Measurements from ENCODE around the gene UNK. TPM values are rescaled to one million over a fixed set of nuclear protein-coding genes. Genes with fewer than 3 reads are reported as not detected.
A peak's percentile ranks its signal among the peaks of the same experiment; 100 is the strongest.

Gene UNK
- total and polyA plus RNA-seq, 2 of the 13 experiments (the other 11 are each of a cell fraction or from before 2014, with no cell fraction given), result 31.6 to 33.0 TPM

DNA sequence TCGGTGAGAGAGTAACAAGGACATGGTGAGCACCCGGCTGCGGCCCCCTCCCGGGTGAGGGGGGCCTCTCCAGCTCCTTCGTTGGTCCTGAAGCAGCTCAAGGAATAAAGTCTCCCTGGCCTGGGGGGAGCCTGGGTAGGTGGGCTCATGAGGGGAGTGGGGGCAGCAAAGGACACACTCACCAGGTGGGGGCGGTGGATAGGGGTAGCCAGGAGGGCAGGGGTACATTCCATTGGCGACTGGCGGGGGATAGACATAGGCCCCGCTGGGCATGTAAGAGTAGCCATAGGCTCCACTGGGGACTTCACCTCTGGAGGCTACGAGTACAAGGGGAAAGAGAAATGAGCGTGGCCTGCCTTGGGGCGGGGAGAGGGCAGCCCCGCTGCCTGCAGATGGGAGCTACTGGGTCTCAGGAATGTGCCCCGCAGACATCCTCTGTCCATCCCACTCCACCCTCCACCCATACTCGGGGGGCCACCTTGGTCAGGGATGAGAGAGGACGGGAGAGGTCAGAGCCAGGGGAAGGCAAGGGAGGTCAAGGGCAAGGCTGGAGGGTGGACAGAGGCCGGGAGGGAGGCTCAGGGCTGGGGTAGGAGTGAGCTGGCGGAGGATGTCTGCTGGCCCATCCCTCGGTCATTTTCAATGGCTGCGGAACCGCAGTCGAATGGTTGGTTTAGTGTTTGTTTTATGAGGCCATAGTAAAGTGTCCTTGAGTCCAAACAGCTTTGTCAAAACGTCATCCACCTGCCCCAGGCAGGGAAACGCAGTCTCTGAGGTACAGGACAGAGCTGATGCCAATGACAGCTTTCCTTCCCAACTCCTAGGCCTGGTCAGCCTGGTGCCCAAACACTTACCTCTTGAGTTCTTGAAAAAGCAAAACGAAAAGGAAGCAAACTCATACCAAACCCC is 63.3 kb downstream of the UNK start (continued):
- TF ChIP-seq ZNF274 (CRISPR knock-in tag; IDR thresholded peaks at IDR 0.05) (0 out of 2 replicates have a peak, but pooled peaks have one; percentile 19), ZNF282 (IDR thresholded peaks at IDR 0.05; ENCODE audit: partially characterized antibody) (no peak), ZNF460 (CRISPR knock-in tag; IDR thresholded peaks at IDR 0.05; ENCODE audit: borderline replicate concordance) (0 out of 2 replicates have a peak, but pooled peaks have one; percentile 4), NFKB2 (CRISPR knock-in tag; IDR thresholded peaks at IDR 0.05; ENCODE audit: borderline replicate concordance) (0 out of 2 replicates have a peak, but pooled peaks have one; percentile 4), PCBP1 (IDR thresholded peaks at IDR 0.05; ENCODE audit: borderline replicate concordance, low read depth, low read length) (peak; percentile 37; the same call in 1 of the 2 replicates), ZNF781 (CRISPR knock-in tag; IDR thresholded peaks at IDR 0.05; ENCODE audit: borderline replicate concordance, not compliant biosample characterization) (peak; percentile 46), FOXJ3 (CRISPR knock-in tag; IDR thresholded peaks at IDR 0.05; ENCODE audit: borderline replicate concordance) (no peak), FOXO1 (CRISPR knock-in tag; IDR thresholded peaks at IDR 0.05) (no peak), RXRA (CRISPR knock-in tag; IDR thresholded peaks at IDR 0.05) (peak; percentile 51; the same call in 1 of the 2 replicates), ZFP90 (CRISPR knock-in tag; IDR thresholded peaks at IDR 0.05; ENCODE audit: borderline replicate concordance) (no peak; the same call in 1 of the 2 replicates), TMF1 (CRISPR knock-in tag; IDR thresholded peaks at IDR 0.05; ENCODE audit: low read depth) (0 out of 2 replicates have a peak, but pooled peaks have one; percentile 1), ZNF136 (CRISPR knock-in tag; IDR thresholded peaks at IDR 0.05; ENCODE audit: low read depth) (0 out of 2 replicates have a peak, but pooled peaks have one; percentile 45), ZBTB7A (CRISPR knock-in tag; IDR thresholded peaks at IDR 0.05) (0 out of 2 replicates have a peak, but pooled peaks have one; percentile 32), POLR2AphosphoS5 (IDR thresholded peaks at IDR 0.05; ENCODE audit: low read depth, low read length) (no peak), AHR (CRISPR knock-in tag; IDR thresholded peaks at IDR 0.05) (0 out of 2 replicates have a peak, but pooled peaks have one; percentile 21), ZNF30 (CRISPR knock-in tag; IDR thresholded peaks at IDR 0.05) (no peak), PAF1 (CRISPR knock-in tag; IDR thresholded peaks at IDR 0.05) (0 out of 2 replicates have a peak, but pooled peaks have one; percentile 48), HES4 (CRISPR knock-in tag; IDR thresholded peaks at IDR 0.05; ENCODE audit: borderline replicate concordance) (no peak), ZNF546 (CRISPR knock-in tag; conservative IDR thresholded peaks at IDR 0.05) (no peak)
- TF ChIP-seq, protein P1, sequence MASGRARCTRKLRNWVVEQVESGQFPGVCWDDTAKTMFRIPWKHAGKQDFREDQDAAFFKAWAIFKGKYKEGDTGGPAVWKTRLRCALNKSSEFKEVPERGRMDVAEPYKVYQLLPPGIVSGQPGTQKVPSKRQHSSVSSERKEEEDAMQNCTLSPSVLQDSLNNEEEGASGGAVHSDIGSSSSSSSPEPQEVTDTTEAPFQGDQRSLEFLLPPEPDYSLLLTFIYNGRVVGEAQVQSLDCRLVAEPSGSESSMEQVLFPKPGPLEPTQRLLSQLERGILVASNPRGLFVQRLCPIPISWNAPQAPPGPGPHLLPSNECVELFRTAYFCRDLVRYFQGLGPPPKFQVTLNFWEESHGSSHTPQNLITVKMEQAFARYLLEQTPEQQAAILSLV (CRISPR knock-in tag; IDR thresholded peaks at IDR 0.05; ENCODE audit: borderline replicate concordance), result 0 out of 2 replicates have a peak, but pooled peaks have one; percentile 15
- TF ChIP-seq, protein P2, sequence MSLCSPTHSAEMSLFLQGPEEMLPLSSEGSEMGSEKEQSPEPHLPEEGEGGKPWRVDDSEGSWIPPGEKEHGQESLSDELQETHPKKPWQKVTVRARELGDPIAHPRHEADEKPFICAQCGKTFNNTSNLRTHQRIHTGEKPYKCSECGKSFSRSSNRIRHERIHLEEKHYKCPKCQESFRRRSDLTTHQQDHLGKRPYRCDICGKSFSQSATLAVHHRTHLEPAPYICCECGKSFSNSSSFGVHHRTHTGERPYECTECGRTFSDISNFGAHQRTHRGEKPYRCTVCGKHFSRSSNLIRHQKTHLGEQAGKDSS (CRISPR knock-in tag; IDR thresholded peaks at IDR 0.05; ENCODE audit: borderline replicate concordance, low read depth), result no peak
- TF ChIP-seq, protein P3, sequence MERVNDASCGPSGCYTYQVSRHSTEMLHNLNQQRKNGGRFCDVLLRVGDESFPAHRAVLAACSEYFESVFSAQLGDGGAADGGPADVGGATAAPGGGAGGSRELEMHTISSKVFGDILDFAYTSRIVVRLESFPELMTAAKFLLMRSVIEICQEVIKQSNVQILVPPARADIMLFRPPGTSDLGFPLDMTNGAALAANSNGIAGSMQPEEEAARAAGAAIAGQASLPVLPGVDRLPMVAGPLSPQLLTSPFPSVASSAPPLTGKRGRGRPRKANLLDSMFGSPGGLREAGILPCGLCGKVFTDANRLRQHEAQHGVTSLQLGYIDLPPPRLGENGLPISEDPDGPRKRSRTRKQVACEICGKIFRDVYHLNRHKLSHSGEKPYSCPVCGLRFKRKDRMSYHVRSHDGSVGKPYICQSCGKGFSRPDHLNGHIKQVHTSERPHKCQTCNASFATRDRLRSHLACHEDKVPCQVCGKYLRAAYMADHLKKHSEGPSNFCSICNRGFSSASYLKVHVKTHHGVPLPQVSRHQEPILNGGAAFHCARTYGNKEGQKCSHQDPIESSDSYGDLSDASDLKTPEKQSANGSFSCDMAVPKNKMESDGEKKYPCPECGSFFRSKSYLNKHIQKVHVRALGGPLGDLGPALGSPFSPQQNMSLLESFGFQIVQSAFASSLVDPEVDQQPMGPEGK (CRISPR knock-in tag; IDR thresholded peaks at IDR 0.05), result peak; percentile 10; the same call in 1 of the 2 replicates
- TF ChIP-seq, protein P4, sequence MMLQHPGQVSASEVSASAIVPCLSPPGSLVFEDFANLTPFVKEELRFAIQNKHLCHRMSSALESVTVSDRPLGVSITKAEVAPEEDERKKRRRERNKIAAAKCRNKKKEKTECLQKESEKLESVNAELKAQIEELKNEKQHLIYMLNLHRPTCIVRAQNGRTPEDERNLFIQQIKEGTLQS (CRISPR knock-in tag; IDR thresholded peaks at IDR 0.05), result no peak

Data from HepG2 (cell line).